NCI-H510A (cell line): ENCODE measurements around the gene MILR1.

Source experiments
- DNase-seq: peaks from one replicate; lab custom pipeline; 2025; lab: John Stamatoyannopoulos, UW

The MILR1 gene

GRCh38 chr17:64503341-64503740, 54.4 kb downstream of the MILR1 start:
- no peak for DNase-seq

GRCh38 chr17:64503821-64504768, 55.2 kb downstream of the MILR1 start:
- no peak for DNase-seq

GRCh38 chr17:64504769-64505339, 55.9 kb downstream of the MILR1 start:
- no peak for DNase-seq

GRCh38 chr17:64505340-64506200, 56.7 kb downstream of the MILR1 start:
- DNase-seq = peak; percentile 81

GRCh38 chr17:64506201-64506575, 57.3 kb downstream of the MILR1 start, which contains the start of gene DDX5:
TSS of gene DDX5 (minus strand) at chr17:64506289. CDS start at chr17:64506119, 170 bp downstream.
- peak; percentile 99 for DNase-seq

GRCh38 chr17:64506576-64507412, 57.9 kb downstream of the MILR1 start, which contains the start of gene CEP95:
TSS of gene CEP95 (plus strand) at chr17:64506977. CDS start at chr17:64507098, 121 bp downstream.
- peak; percentile 99 for DNase-seq

- DNase-seq = peak; percentile 32
Measured at GRCh38 chr17:64507413-64507782, 58.5 kb downstream of the MILR1 start.

- no peak for DNase-seq
Measured at GRCh38 chr17:64508683-64509082, 59.8 kb downstream of the MILR1 start.

GRCh38 chr17:64509179-64509578, 60.3 kb downstream of the MILR1 start:
- DNase-seq = no peak

- no peak for DNase-seq
Measured at GRCh38 chr17:64515419-64515818, 66.5 kb downstream of the MILR1 start.

- DNase-seq = no peak
Measured at GRCh38 chr17:64515829-64516228, 66.9 kb downstream of the MILR1 start.
